Effector memory CD4-positive, alpha-beta T cell (primary cell): ENCODE results near the gene COL7A1.

ENCODE experiments used
- DNase-seq, 3 donors: peaks; one replicate each; pipeline ENCODE4 v3.0.0-alpha.2; 2020
- H3K27ac ChIP-seq: 2 replicates; pipeline ENCODE4 v1.7.0; 2013; ENCODE audit warnings: mild to moderate bottlenecking, low read length, moderate library complexity; ENCODE audit not compliant: insufficient read depth, poor library complexity, severe bottlenecking
- H3K27me3 ChIP-seq: replicated peaks from 2 replicates; pipeline ENCODE4 v1.7.0; 2013; ENCODE audit warnings: mild to moderate bottlenecking, low read length; ENCODE audit not compliant: insufficient read depth, control insufficient read depth, poor library complexity, severe bottlenecking
- H3K36me3 ChIP-seq: 2 replicates; pipeline ENCODE4 v1.7.0; 2013; ENCODE audit warnings: mild to moderate bottlenecking, low read length, moderate library complexity; ENCODE audit not compliant: control insufficient read depth, insufficient read depth
- H3K4me1 ChIP-seq: 2 replicates; pipeline ENCODE4 v1.7.0; 2013; ENCODE audit warnings: low read length, mild to moderate bottlenecking; ENCODE audit not compliant: control insufficient read depth, insufficient read depth, poor library complexity, severe bottlenecking
- H3K4me3 ChIP-seq: 2 replicates; pipeline ENCODE4 v1.7.0; 2013; ENCODE audit warnings: low read length, low read depth, mild to moderate bottlenecking; ENCODE audit not compliant: insufficient read depth, poor library complexity, severe bottlenecking
- H3K9me3 ChIP-seq: 2 replicates; pipeline ENCODE4 v1.7.0; 2013; ENCODE audit warnings: mild to moderate bottlenecking, low read length, moderate library complexity; ENCODE audit not compliant: control insufficient read depth
- total RNA-seq, 3 donors: gene quantifications; one replicate each; lab custom pipeline; 2026; lab: John Stamatoyannopoulos, UW

COL7A1 gene
- total RNA-seq = 1.6 to 2.9 (median 1.9) reads per million in 3 donors

GRCh38 chr3:48595075-48595525 lies at the start of gene COL7A1:
TSS of gene COL7A1 (minus strand) at chr3:48595329. CDS start at chr3:48595159, 170 bp downstream.
- no peak for DNase-seq
- H3K9me3 ChIP-seq = no peaks in the 10 kb centered on the region
- peaks cover 23% of the 10 kb centered on the region for H3K36me3 ChIP-seq
- no peak within 1 kb of the TSS for H3K4me3 ChIP-seq
- no peak within 1 kb of the TSS for H3K27ac ChIP-seq
- peaks cover 11% of the 10 kb centered on the region for H3K27me3 ChIP-seq
- peaks cover 5% of the 10 kb centered on the region for H3K4me1 ChIP-seq

DNA sequence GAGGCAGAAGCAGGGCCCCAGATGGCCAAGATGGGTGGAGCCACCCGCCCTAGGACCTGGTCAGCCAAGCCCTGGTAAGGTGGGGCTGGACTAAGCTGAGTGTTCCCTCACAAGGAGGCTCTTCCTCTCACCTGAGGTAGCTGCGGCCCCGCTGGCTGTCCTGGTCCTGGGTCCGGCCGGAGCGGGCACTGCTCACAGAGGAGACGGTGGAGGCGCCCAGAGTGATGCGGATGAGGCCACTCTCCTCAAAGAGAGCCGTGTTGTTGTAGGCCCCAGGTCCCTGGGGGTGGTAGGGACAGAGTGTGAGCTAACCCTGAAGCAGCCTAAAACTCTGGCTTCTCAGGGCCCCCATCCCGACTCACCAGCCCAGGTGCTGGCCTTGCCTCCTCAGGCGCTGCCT lies 47.5 kb upstream of the COL7A1 start:
- Histone ChIP-seq H3K4me3 (no peak overlapping the region), H3K4me1 (no peaks in the 10 kb centered on the region), H3K27ac (no peak overlapping the region), H3K27me3 (no peaks in the 10 kb centered on the region), H3K9me3 (no peaks in the 10 kb centered on the region), H3K36me3 (no peaks in the 10 kb centered on the region)
- no peak for DNase-seq

GRCh38 chr3:48641396-48641795 lies 46.3 kb upstream of the COL7A1 start:
- no peaks in the 10 kb centered on the region for H3K36me3 ChIP-seq
- no peak for DNase-seq
- H3K4me1 ChIP-seq = no peaks in the 10 kb centered on the region
- no peaks in the 10 kb centered on the region for H3K9me3 ChIP-seq
- H3K27me3 ChIP-seq = no peaks in the 10 kb centered on the region
- no peak overlapping the region for H3K27ac ChIP-seq
- H3K4me3 ChIP-seq = no peak overlapping the region

DNA sequence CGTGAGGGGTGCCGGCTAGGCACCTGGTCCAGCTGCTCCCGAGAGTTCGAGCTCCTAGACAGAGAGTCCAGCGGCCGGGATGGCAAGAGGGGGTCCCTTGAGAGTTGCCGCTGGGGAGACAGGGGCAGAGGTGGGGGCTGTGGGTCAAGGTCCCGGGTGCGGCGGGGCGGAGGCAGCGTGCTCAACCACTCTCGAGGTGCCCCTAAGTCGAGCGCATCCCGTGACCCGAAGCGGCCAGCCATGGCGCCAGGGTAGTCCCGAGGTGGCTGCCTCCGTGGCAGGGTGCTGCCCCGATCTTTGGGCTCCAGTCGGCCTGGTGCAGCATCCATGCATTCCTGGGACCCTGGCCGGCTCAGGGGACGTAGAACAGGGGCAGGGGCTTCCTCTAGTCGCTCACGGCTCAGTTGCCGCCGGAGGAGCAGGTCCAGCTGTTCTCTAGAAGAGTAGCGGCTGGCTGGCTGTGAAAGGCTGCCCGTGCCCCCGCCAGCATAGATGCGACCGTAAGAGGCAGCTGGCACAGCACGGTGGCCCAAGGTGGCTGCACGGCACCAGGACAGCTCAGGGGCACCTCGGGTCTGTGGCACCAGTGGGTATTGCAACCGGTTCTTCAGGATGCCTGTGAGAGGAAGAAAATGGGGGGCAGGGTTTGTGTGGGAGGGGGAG lies 44.9 kb upstream of the COL7A1 start:
- no peak for DNase-seq
- Histone ChIP-seq H3K4me3 (no peak overlapping the region), H3K27ac (no peak overlapping the region), H3K9me3 (no peaks in the 10 kb centered on the region), H3K4me1 (peaks cover 7% of the 10 kb centered on the region), H3K36me3 (no peaks in the 10 kb centered on the region), H3K27me3 (no peaks in the 10 kb centered on the region)

- no peaks in the 10 kb centered on the region for H3K27me3 ChIP-seq
- no peak overlapping the region for H3K4me3 ChIP-seq
- H3K36me3 ChIP-seq = no peaks in the 10 kb centered on the region
- H3K4me1 ChIP-seq = peaks cover 7% of the 10 kb centered on the region
- H3K9me3 ChIP-seq = no peaks in the 10 kb centered on the region
- H3K27ac ChIP-seq = no peak overlapping the region
- DNase-seq = no peak
Observed at GRCh38 chr3:48637305-48637704, 42.2 kb upstream of the COL7A1 start.

DNA sequence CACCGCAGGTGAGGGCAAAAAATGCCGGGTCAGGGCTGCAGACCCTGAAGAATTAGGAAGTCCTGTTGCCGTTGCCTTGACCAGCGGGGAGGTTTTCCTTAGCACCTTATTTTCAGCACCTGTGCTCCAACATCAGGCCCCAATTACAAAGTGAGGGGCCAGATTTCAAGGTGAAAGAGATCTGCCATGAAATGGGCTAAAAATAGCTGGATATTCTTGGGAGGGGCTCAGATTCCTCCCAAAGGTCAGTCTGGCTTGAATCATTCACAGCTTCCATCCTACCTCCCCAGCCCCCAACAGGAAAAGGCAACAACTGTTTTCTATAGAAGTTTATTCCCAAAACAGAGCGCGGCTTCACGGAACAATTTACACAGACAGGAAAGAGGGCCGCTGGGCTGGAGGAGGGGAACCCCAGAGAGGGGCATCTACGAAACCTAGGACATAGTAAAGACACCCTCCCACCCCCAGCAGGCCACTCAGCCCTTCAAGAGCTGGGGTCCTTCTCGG lies 41.1 kb upstream of the COL7A1 start:
- Histone ChIP-seq H3K9me3 (no peaks in the 10 kb centered on the region), H3K27ac (peak overlapping the region; percentile 59)
- no peak for DNase-seq

DNA sequence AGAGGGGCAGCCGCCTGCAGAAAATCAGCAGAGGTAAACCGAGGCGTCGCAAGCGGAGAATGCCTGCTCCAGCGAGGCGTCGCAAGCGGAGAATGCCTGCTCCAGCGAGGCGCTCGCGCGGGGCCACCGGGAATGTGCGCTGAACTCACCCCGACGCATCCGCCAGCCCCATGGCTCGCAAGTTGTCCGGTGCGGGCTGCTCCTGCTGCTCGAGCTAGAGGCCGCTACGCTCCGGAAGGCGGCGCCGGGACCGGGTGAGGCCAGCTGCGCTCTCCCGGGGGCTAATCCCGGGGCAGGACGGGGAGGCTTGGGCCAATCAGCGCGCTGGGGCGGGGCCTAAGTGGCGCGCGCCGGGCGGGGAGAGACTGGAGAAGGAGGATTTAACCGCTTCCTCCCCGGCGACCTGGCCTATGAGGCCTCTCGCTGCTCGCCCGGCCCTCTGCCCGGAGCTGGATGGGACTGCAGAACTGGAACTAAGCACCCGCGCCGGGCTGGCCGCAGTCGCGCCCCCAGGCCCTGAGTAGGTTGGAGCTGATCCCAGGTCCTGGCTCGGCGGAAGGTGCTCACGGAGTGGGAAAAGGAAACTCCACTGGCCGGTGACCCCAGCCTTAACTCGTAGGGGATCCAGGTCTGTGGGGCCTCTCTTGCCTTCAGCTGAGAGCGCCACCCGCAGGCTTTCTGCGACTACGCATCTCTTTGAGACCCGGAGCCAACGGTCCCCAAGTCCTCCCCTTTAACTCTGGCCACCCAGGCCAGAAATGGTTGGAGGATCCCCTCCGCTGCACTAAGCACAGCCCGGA lies 40.3 kb upstream of the COL7A1 start, which contains the start of gene SLC26A6:
Gene SLC26A6 (minus strand): TSS at position 240 of the 800 bp plus-strand sequence. CDS start 68 bp downstream, at position 172.
- H3K9me3 ChIP-seq = no peaks in the 10 kb centered on the region
- no peaks in the 10 kb centered on the region for H3K36me3 ChIP-seq
- H3K27me3 ChIP-seq = no peaks in the 10 kb centered on the region
- H3K4me1 ChIP-seq = peaks cover 7% of the 10 kb centered on the region
- peak within 1 kb of the TSS; percentile 84 for H3K4me3 ChIP-seq
- H3K27ac ChIP-seq = peak within 1 kb of the TSS; percentile 59
- peak; percentile 83 to 91 (median 88) for DNase-seq

More for the DNA sequence above, 41.1 kb upstream of the COL7A1 start:
- Histone ChIP-seq H3K36me3 (no peaks in the 10 kb centered on the region), H3K27me3 (no peaks in the 10 kb centered on the region), H3K4me1 (peaks cover 7% of the 10 kb centered on the region), H3K4me3 (peak overlapping the region; percentile 84)

- peaks cover 7% of the 10 kb centered on the region for H3K4me1 ChIP-seq
Observed at GRCh38 chr3:48634661-48635221, 39.6 kb upstream of the COL7A1 start.

GRCh38 chr3:48633743-48634142 lies 38.6 kb upstream of the COL7A1 start:
- Histone ChIP-seq H3K27me3 (no peaks in the 10 kb centered on the region), H3K9me3 (no peaks in the 10 kb centered on the region), H3K4me1 (peaks cover 7% of the 10 kb centered on the region), H3K4me3 (no peak overlapping the region), H3K36me3 (no peaks in the 10 kb centered on the region), H3K27ac (no peak overlapping the region)
- no peak for DNase-seq

More at GRCh38 chr3:48634661-48635221, 39.6 kb upstream of the COL7A1 start:
- H3K9me3 ChIP-seq = no peaks in the 10 kb centered on the region
- DNase-seq = peak; percentile 10 to 27 (median 18)
- H3K36me3 ChIP-seq = no peaks in the 10 kb centered on the region
- H3K27me3 ChIP-seq = no peaks in the 10 kb centered on the region
- H3K27ac ChIP-seq = no peak overlapping the region
- peak overlapping the region; percentile 84 for H3K4me3 ChIP-seq
